ENCODE results near the gene DUSP11.

The DUSP11 gene

DNA sequence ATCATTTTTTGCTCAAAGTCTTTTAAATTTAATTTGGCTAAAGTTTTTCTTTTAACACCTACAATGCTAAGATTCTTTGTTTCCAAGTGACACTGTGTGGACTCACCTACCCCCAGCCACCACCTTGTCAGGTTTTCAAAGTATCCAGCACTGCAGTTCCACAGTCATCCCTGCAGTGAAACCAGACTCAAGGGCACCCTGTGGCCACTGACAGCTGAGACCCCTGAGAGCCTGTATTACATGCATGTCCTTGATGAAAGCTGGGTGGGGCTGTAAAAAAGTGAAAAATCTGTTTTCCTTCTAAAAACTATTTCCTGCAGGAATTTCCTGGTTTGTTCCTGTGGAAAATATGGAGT, 62.7 kb downstream of the DUSP11 start:
- Histone ChIP-seq H3K27me3 (ENCODE audit: insufficient read depth, low read length) (no peaks in the 10 kb centered on the region), H4K8ac (ENCODE audit: low read depth, low read length) (no peak overlapping the region), H3K79me1 (ENCODE audit: low read length) (no peaks in the 10 kb centered on the region), H2BK120ac (ENCODE audit: insufficient read depth, low read length, poor library complexity) (no peak overlapping the region), H4K12ac (ENCODE audit: low read depth, low read length) (no peak overlapping the region), H3K4me1 (ENCODE audit: control insufficient read depth in 1 of 2, insufficient read depth in 2 of 2, low read length in 2 of 2) (no peaks in the 10 kb centered on the region), H3K79me2 (ENCODE audit: control insufficient read depth, insufficient read depth, low read length, poor library complexity) (no peaks in the 10 kb centered on the region), H2BK5ac (ENCODE audit: low read depth, low read length, poor library complexity) (no peak overlapping the region), H3K4me2 (ENCODE audit: low read length) (no peak overlapping the region), H4K91ac (ENCODE audit: low read depth, low read length) (no peak overlapping the region), H3K36me3 (ENCODE audit: control insufficient read depth in 1 of 2, insufficient read depth in 2 of 2, low read length in 2 of 2) (no peaks in the 10 kb centered on the region), H3K14ac (ENCODE audit: low read length) (no peak overlapping the region), H3K9ac (ENCODE audit: low read length) (no peak overlapping the region), H2BK12ac (ENCODE audit: low read length) (no peak overlapping the region), H3K27ac (ENCODE audit: low read depth, low read length) (no peak overlapping the region), H2AK5ac (ENCODE audit: low read length) (no peak overlapping the region), H3K4ac (ENCODE audit: low read depth, low read length) (no peak overlapping the region), H3K23ac (ENCODE audit: low read length) (no peak overlapping the region), H2AFZ (ENCODE audit: insufficient read depth, low read length, poor library complexity) (no peak overlapping the region), H3K9me3 (ENCODE audit: insufficient read depth, low read depth, low read length) (peaks cover 11% of the 10 kb centered on the region), H3K4me3 (ENCODE audit: low read depth, low read length) (no peak overlapping the region), H3K18ac (ENCODE audit: low read length) (no peak overlapping the region)
- no peak for DNase-seq

DNA sequence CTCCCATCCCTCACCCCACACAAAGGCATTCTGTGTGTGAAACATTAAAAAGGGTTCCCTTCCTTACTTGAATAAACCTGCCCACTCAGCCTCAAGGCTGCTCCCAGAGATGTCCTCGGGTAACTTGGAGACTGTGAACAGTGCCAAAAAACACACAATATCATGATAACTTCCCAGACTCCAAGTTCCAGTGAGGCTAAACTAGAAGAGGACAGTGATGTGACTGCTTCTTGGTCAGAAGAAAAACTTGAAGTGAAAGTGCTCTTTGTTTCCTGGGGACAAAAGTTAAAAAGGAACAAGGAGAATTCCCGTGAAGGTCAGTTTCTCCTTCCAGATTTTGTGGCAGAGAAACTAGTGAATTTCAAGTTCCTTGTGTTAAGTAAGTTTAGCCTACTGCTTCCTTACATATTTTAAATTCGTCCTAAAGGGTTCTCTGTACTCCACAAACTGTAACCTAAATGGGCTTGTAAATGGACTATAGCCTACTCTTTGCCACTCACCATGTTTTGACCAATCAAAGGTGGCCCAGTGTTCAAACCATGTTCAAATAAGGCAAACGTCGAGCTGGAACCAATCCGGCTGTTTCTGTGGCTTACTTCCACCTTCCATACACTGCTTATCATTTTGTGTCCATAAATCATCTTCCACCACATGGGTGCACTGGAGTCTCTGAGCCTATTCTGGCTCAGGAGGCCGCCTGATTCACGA, 63.2 kb downstream of the DUSP11 start:
- no peak overlapping the region for H4K91ac ChIP-seq (ENCODE audit: low read depth, low read length)
- no CpG with 5 or more reads among the region's 8 CpGs for WGBS (ENCODE audit: extremely low coverage, insufficient coverage, insufficient read length)
- H3K36me3 ChIP-seq (ENCODE audit: control insufficient read depth in 1 of 2, insufficient read depth in 2 of 2, low read length in 2 of 2) = no peaks in the 10 kb centered on the region
- H3K4me3 ChIP-seq (ENCODE audit: low read depth, low read length) = no peak overlapping the region
- no peak overlapping the region for H3K18ac ChIP-seq (ENCODE audit: low read length)
- H3K14ac ChIP-seq (ENCODE audit: low read length) = no peak overlapping the region
- H3K27ac ChIP-seq (ENCODE audit: low read depth, low read length) = no peak overlapping the region
- no peak for DNase-seq
- H4K12ac ChIP-seq (ENCODE audit: low read depth, low read length) = no peak overlapping the region
- H3K9me3 ChIP-seq (ENCODE audit: insufficient read depth, low read depth, low read length) = peaks cover 8% of the 10 kb centered on the region
- no peaks in the 10 kb centered on the region for H3K79me1 ChIP-seq (ENCODE audit: low read length)
- no peak overlapping the region for H3K4me2 ChIP-seq (ENCODE audit: low read length)
- H3K4ac ChIP-seq (ENCODE audit: low read depth, low read length) = no peak overlapping the region
- H2BK120ac ChIP-seq (ENCODE audit: insufficient read depth, low read length, poor library complexity) = no peak overlapping the region
- no peak overlapping the region for H2AK5ac ChIP-seq (ENCODE audit: low read length)
- no peaks in the 10 kb centered on the region for H3K4me1 ChIP-seq (ENCODE audit: control insufficient read depth in 1 of 2, insufficient read depth in 2 of 2, low read length in 2 of 2)
- no peak overlapping the region for H3K23ac ChIP-seq (ENCODE audit: low read length)
- H3K27me3 ChIP-seq (ENCODE audit: insufficient read depth, low read length) = no peaks in the 10 kb centered on the region
- no peak overlapping the region for H3K9ac ChIP-seq (ENCODE audit: low read length)
- no peak overlapping the region for H4K8ac ChIP-seq (ENCODE audit: low read depth, low read length)
- H2AFZ ChIP-seq (ENCODE audit: insufficient read depth, low read length, poor library complexity) = no peak overlapping the region
- H2BK12ac ChIP-seq (ENCODE audit: low read length) = no peak overlapping the region
- no peaks in the 10 kb centered on the region for H3K79me2 ChIP-seq (ENCODE audit: control insufficient read depth, insufficient read depth, low read length, poor library complexity)
- H2BK5ac ChIP-seq (ENCODE audit: low read depth, low read length, poor library complexity) = no peak overlapping the region

DNA sequence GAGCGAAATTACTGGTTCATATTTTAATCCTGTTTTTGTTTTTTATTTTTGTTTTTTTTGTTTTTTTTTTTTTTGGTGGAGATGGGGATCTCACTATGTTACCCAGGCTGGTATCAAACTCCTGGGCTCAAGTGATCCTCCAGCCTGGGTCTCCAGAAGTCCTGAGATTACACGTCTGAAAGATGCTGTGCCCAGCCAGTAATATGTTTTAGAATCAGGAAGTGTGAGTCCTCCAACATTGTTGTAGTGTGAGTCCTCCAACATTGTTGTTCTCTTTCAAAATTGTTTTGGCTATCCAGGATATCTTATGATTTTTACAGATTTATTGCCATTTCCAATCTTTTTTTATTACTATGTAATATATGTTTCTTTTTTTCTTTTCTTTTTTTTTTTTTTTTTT, 65.8 kb downstream of the DUSP11 start:
- no peak overlapping the region for H3K14ac ChIP-seq (ENCODE audit: low read length)
- no peak overlapping the region for H2AFZ ChIP-seq (ENCODE audit: insufficient read depth, low read length, poor library complexity)
- H4K91ac ChIP-seq (ENCODE audit: low read depth, low read length) = no peak overlapping the region
- no peak overlapping the region for H3K27ac ChIP-seq (ENCODE audit: low read depth, low read length)
- H3K27me3 ChIP-seq (ENCODE audit: insufficient read depth, low read length) = no peaks in the 10 kb centered on the region
- H2AK5ac ChIP-seq (ENCODE audit: low read length) = no peak overlapping the region
- H4K12ac ChIP-seq (ENCODE audit: low read depth, low read length) = no peak overlapping the region
- H3K79me2 ChIP-seq (ENCODE audit: control insufficient read depth, insufficient read depth, low read length, poor library complexity) = no peaks in the 10 kb centered on the region
- H2BK12ac ChIP-seq (ENCODE audit: low read length) = no peak overlapping the region
- DNase-seq = no peak
- WGBS (ENCODE audit: extremely low coverage, insufficient coverage, insufficient read length) = no CpG with 5 or more reads among the region's 2 CpGs
- no peak overlapping the region for H3K4me3 ChIP-seq (ENCODE audit: low read depth, low read length)
- H3K18ac ChIP-seq (ENCODE audit: low read length) = no peak overlapping the region
- H2BK5ac ChIP-seq (ENCODE audit: low read depth, low read length, poor library complexity) = no peak overlapping the region
- H3K36me3 ChIP-seq (ENCODE audit: control insufficient read depth in 1 of 2, insufficient read depth in 2 of 2, low read length in 2 of 2) = no peaks in the 10 kb centered on the region
- no peak overlapping the region for H3K4ac ChIP-seq (ENCODE audit: low read depth, low read length)
- no peak overlapping the region for H4K8ac ChIP-seq (ENCODE audit: low read depth, low read length)
- no peak overlapping the region for H2BK120ac ChIP-seq (ENCODE audit: insufficient read depth, low read length, poor library complexity)
- no peaks in the 10 kb centered on the region for H3K4me1 ChIP-seq (ENCODE audit: control insufficient read depth in 1 of 2, insufficient read depth in 2 of 2, low read length in 2 of 2)
- no peaks in the 10 kb centered on the region for H3K79me1 ChIP-seq (ENCODE audit: low read length)
- H3K9ac ChIP-seq (ENCODE audit: low read length) = no peak overlapping the region
- H3K23ac ChIP-seq (ENCODE audit: low read length) = no peak overlapping the region
- H3K9me3 ChIP-seq (ENCODE audit: insufficient read depth, low read depth, low read length) = peaks cover 9% of the 10 kb centered on the region
- no peak overlapping the region for H3K4me2 ChIP-seq (ENCODE audit: low read length)

Data from trophoblast cell (in vitro differentiated cells and primary cell).